ENCODE results near the gene SOCS3.

- TF ChIP-seq CTCF (IDR thresholded peaks at IDR 0.05; ENCODE audit: low read depth, low read length, poor library complexity, severe bottlenecking) (no peak), EZH2phosphoT487 (IDR thresholded peaks at IDR 0.05; ENCODE audit: borderline replicate concordance, low read length) (no peak)
Measured at GRCh38 chr17:78327880-78328279, 32.0 kb downstream of the SOCS3 start.

Data from DOHH2 (cell line).